GM12873 (cell line): Measurements from ENCODE around the gene PPA2.

Experiments used
- CTCF ChIP-seq: IDR thresholded peaks from 2 replicates; pipeline ENCODE4 v1.5.1; 2012; ENCODE audit warnings: low read depth, mild to moderate bottlenecking, moderate library complexity, low read length, control low read depth; ENCODE audit not compliant: insufficient read depth; ENCODE audit errors: missing control alignments

PPA2 gene

GRCh38 chr4:105387466-105387865, 86.4 kb downstream of the PPA2 start:
- TF ChIP-seq CTCF, result no peak

- no peak for TF ChIP-seq CTCF
These were observed 87.8 kb downstream of the PPA2 start for GRCh38 chr4:105386012-105386411.

DNA sequence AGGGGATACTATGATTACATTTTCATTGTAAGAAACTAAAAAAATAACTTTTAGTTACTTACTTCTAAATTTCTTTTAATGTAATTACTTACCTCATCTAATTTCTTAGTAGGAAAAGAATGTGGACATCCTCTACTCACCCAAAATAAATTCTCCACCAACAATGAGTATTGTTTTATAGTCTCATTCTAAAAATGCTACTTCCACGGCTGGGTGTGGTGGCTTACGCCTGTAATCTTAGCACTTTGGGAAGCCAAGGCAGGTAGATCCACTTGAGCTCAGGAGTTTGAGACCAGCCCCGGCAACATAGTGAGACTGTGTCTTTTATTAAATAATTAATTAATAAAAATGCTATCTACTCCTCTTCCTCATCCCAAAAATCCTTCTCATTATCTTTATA, 99.8 kb downstream of the PPA2 start:
- no peak for TF ChIP-seq CTCF

DNA sequence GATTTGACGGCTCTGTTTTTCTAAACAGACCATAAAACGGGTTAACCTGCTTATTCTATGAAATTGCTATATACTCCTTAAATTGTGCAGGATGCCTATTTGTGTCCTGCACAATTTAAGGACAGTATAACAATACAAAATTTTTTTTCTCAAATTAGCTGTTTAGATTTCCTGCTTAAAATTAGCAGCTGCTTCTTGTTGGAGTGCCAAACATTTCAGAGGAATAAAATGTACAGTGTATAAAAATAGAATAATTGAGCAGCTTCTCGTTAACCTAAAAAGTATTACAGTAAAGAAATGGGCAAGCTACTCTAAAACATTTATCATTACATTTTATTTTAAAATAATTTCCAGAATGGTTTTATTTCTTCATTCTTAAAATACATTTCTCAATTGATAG, 100.5 kb downstream of the PPA2 start:
- no peak for TF ChIP-seq CTCF

DNA sequence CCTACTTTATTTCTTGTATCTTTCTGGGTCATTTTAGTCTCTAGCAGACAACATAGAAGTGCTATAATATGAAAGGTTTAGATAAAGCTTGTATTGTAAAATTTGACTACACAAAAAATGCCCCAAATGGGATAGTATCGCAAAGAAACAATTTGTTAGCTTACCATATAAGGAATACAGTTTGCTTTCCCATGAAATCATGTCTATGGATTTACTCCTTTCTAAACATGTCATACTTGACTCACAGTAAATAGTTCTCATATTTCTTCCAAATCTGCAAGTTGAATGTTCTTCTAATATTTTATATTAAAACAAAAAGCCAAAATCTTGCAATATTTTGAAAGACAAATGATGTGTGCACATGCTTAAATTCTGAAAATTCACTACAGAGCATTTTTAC, 103.9 kb downstream of the PPA2 start:
- TF ChIP-seq CTCF, result no peak

GRCh38 chr4:105361053-105361452, 112.8 kb downstream of the PPA2 start:
- no peak for TF ChIP-seq CTCF

DNA sequence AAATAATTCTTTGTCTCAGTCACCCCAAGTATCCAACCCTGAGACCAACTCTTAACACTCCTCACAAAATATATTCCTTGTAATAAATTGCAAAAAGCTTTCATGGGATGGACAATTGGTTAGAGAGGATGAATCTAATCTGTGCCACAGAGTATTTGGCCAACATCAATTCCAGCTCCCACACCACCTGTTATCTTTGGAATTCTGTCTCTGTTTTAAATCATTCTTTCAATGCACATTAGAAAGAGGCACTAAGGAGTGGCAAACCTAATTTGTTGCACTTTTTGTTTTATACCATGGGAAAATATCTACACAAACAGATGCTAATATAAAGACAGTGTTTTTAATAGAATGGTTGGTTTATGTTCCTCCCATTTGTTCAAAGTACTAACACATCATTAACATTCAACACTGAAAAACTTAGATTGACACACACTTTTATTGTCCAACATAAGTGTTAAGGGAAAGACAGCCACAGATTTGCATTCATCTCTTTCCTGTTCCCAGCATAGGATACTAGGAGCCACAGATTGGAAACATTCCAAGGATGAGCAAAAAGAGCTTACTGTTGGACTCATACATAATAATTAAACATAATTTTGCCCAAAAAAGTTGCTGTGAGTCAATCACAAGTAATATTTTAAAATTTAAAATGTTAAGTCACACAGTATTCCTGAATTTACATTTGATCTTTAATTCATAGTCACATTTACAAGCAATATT, 116.4 kb downstream of the PPA2 start:
- no peak for TF ChIP-seq CTCF
